Stimulated activated CD8-positive, alpha-beta memory T cell treated with anti-CD3 and anti-CD28 coated beads, Interleukin-12 subunit alpha, Interleukin-12 subunit beta, amount 100 ng/mL, for 24 hours (primary cell): ENCODE data around the gene MBOAT1.

ENCODE experiments used
- DNase-seq: peaks from one replicate; pipeline ENCODE4 v3.0.0-alpha.2; 2020; ENCODE audit errors: extremely low read depth

Gene MBOAT1

GRCh38 chr6:20233007-20233730, 20.9 kb upstream of the MBOAT1 start:
- DNase-seq = no peak

DNA sequence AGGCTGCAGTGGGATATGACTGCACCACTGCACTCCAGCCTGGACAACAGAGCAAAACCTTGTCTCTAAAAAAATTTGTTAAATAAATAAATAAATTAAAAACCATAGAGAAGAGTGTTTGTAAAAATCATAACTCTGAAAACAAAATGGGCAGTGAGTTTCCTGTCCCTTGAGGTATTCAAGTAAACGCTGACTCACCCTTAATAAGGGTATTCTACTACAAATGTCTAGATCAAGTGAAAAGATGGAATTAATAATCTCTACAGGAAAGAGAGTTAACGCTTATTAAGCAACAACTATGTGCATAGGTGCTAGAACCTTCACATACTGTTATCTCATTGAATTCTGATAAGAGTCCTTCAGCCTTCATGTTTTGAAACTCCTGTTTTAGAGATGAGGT, 19.9 kb upstream of the MBOAT1 start:
- no peak for DNase-seq

DNA sequence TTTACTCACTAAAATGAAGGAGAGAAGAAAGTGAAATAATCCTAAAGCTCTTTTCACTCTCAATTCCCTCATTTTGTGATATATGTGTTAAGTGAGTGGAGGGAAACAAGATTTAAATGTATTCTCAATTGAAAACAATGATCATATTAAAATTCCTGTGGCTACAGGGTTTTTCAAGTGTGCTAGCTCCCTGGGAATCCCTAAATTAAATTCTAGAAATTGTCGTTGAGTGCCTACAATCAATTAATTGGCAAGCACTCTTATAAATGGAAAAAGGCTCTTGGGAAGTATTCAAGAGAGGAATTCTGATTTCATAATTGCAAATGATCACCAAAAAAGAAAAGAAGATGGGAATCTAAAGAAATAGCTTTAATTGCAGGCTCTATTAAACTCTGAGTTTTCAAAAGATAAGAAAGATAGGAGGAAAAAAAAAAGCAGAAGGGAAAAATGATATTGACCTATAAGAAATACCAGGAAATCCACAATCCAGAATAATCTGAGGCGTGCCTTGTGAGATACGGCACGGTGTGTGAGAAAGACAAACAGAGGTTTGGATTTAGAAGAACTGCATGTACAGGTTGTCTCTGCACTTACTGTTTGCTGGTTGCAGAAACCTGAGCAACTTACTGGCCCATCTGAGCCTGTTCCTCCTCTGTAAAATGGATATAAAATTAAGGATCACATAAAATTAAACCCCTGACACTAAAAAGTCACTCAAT, 18.3 kb upstream of the MBOAT1 start:
- DNase-seq = no peak

- DNase-seq = no peak
These were observed 17.6 kb upstream of the MBOAT1 start for GRCh38 chr6:20229881-20230280.

DNA sequence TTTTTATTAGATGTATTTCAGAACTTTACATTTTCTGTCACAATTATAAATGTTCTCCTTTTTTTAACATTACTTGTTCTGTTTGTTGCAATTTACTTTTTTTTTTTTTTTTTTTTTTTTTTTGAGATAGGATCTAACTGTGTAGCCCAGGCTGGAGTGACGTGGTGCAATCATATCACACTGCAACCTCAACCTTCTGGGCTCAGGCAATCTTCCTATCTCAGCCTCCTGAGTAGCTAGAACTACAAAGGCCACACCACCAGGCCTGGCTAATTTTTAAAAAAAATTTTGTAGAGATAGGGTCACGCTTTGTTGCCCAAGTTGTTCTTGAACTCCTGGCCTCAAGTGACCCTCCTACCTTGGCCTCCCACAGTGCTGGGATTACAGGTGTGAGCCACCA, 15.1 kb upstream of the MBOAT1 start:
- no peak for DNase-seq

DNA sequence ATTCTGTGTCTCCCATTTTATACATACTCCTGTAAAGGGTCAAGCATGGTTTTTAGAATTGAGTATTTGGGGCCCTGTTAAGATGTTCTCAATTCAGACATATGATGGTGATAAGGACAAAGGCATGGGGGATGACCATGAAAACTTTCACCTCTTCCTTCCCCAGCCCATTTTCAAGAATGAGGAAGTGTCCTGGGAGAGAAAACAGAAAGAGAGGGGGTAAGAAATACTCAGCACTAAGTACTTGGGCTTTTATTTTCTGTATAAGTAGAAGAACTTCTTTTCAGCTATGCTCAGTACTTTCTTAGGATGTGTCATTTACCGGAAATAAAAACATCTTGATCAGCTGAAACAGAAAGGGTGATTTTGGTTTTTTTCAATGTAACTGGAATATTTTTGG, 10.9 kb upstream of the MBOAT1 start:
- DNase-seq = no peak

DNA sequence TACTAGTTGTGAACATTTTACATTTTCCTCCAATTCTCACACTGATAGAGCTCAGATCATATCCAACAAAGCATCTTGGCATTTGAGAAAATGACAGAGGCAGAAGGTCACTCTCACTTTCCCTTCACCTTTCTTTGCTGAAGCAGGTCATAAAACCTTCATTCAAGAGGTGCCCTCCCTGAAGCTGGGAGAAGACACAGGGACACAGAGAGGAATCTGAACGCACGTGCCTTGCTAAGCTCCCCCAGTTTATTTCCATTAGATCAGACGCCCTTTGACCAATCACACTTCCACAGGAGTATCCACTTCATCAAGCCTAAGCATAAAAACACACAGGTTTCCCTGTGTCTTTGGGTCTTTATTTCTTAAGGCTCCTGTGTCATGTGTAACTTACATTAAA, 9.2 kb upstream of the MBOAT1 start:
- DNase-seq = no peak

DNA sequence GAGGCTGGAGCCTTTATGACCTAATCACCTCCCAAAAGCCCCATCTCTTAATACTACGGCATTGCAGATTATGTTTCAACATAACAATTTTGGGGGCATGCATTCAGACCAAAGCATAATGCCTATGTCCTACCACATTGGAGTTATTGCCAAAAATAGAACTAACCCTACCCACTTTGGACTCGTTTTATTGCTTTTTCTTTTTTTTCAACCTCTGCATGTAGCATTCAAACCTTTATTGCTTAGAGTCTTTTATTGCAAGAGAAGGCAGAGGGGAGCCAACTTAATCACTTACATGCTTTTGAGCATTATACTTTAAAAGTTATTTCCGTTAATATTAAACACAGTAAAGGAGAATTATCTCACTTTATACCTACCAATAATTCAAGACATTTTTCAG, 8.1 kb upstream of the MBOAT1 start:
- DNase-seq = no peak

DNA sequence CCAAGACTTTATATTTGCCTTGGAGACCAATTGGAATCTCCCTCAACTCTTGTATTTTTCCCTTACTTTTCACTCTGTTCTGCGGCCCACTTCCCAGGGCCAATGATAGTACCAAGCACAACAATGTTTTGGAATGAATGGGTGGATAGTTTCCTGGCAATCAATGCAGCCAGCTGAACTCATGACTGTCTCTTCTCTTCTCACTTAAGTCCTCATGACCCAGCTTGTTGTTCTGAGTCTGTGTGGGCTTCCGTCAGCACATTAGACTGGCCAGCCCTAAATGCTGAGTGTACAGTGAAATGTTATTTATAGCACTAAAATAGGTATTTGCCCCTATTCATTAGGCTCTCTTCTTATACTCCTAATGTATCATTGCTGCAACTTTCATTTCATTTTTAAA, 5.6 kb upstream of the MBOAT1 start:
- no peak for DNase-seq

- DNase-seq = no peak
These were observed 5.1 kb upstream of the MBOAT1 start for GRCh38 chr6:20217324-20217855.

- no peak for DNase-seq
These were observed 3.0 kb upstream of the MBOAT1 start for GRCh38 chr6:20215310-20215709.

DNA sequence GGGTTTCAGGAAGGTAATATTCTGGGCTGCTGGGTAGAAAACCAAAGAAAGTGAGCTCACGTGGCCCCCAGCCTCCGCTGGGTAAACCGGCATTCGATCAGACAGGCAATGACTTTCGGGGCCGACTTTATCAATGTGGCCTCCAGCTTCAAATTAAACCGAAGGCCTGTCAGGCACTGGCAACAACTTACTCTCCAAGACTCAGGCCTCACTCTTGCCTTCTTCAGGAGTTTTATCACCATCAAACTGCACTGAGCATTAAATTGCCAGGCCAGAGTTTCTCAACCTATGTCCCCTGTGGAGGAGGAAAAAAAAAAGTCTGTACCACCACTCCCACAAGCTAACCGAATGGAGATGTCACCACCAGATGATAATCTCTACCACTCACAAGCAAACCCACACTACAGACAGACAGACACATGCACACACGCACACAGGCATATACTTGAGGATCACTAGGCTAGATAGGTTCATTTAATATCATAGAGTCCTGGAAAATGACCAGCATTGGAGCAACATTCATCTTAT, 1.1 kb upstream of the MBOAT1 start:
- no peak for DNase-seq

GRCh38 chr6:20211941-20212391, 303 bp downstream of the MBOAT1 start:
- DNase-seq = peak; percentile 2

DNA sequence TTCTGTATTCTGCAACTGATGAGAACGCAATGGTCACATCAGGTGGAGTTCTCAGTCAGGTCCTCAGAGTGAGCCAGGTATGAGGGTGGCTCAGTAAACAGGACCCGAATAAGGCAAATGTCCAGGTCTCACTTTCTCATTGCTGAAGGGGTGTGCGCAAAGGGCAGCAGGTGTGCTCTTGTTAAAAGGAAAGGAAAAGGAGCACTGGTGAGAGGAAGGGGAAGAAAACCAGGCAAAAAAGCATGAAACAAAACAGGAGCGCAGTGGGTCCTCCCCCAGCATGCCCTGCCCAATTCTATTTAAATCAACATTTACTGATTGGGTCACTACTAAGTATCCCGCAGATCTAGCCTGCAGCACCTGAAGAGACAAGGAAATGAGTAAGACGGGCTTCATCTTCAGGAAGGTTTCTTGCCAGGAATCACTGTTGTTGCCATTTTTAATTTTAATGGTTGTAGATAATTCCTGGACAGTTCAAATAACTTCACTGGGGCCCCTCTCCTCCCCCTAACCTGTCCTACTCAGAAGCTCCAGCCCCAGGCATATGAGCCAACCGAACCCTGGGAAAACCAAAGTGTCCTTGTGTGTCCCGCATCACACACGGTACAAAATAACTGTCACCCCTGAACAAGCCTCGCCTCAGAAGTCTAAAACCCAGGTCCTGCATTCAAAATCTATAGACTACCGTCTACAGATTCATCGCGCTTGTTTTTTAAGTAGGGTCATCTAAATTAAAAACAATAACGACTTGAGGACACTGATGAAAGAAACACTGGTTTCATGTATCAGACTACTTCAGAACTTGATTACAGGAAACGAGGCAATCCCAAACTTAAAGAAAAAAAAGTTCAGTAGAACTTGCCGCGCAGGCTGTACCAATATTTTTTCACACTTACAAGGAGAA, 980 bp downstream of the MBOAT1 start:
- no peak for DNase-seq

DNA sequence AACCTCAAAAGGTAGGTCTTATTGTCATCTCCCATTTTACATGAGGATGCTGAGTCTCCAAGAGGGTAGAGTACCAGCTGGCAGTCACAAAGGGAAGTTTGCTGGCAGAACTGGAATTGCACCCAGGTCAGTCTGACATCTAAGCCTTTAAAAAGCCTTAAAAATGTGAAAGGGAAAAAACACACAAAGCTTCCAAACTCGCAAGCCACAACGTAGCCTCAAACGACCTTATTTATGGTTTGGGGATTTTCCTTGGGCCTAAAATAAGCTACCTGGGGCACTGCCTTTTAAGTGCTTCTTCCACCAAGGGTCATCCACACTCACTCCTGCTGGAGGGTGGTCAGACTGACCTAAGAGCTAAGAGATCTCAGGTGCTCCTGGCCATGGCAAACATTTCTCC, 2.1 kb downstream of the MBOAT1 start:
- DNase-seq = no peak

DNA sequence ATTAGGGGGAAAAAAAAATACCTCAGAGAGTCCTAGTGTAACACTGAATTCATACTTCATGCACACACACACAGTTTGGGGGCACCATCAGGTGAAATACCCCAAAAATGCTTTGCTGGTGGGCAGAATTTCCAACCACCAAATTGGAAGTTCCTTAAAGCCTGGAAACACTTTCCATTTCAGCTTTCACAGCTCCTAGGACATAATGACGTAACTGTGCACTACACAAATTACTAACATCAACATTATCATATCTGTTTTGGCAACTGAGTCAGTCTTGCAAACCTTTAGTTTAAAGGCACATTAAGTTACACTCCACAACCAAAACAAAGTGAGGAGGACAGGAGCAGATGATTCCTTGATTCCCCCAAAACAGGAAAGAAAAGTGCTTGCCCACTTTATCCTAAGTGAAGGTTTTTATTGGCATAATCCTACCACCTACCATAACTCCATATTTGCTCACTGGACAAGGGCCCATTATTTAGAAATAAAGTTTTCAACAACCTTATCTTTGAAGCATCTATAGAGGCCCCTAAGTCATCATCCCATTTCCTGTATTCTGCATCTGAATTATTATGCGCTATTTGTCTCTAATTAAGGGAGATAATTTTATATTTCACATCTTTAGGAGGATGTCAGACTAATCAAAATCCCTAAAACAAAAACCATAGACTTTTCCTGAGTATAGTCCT, 3.4 kb downstream of the MBOAT1 start:
- DNase-seq = no peak

- DNase-seq = no peak
These were observed 5.2 kb downstream of the MBOAT1 start for GRCh38 chr6:20207088-20207418.

DNA sequence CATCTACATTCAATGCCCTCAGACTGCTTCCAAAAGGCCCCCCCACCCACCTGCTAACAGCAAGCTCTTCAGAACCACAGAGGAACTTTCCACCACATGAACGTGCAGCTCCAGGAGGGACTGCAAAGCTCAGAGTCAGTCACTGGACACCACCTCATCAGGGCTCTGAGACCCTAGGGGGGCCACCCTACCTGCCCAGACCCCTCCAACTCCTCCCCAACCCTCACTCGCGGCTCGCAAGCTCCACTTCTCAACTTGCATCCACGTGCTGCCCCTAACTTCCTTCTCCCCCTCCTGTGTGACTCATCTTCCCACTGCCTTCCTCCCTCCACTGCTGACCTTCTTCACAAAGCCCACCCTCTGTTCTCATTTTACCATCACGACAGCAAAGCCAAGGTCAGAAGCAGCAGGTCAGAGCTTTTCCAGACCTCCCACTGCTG, 6.5 kb downstream of the MBOAT1 start:
- no peak for DNase-seq

- DNase-seq = no peak
These were observed 7.8 kb downstream of the MBOAT1 start for GRCh38 chr6:20204512-20204894.

- no peak for DNase-seq
These were observed 8.4 kb downstream of the MBOAT1 start for GRCh38 chr6:20203561-20204511.
